Renal cortical epithelial cell (primary cell): ENCODE results near the gene RETSAT. TPM values are rescaled to one million over a fixed set of nuclear protein-coding genes. Genes with fewer than 3 reads are reported as not detected.
"Not testable (repeated sequence)": the region's sequence is repeated elsewhere in the genome, so short reads cannot be mapped to it uniquely, and the experiment has no call there.

Source experiments
- DNase-seq: peaks from one replicate; pipeline ENCODE4 v3.0.0-alpha.2; 2011; ENCODE audit warnings: low read depth
- total RNA-seq: library from RNA; depleted of rRNA; stranded (reverse); fragments of >200 nt; gene quantifications from 2 replicates; pipeline ENCODE4 v1.2.3, GENCODE V29; 2014

The RETSAT gene
- total RNA-seq, 1 donor from 2014 or later = 79.7 TPM

DNA sequence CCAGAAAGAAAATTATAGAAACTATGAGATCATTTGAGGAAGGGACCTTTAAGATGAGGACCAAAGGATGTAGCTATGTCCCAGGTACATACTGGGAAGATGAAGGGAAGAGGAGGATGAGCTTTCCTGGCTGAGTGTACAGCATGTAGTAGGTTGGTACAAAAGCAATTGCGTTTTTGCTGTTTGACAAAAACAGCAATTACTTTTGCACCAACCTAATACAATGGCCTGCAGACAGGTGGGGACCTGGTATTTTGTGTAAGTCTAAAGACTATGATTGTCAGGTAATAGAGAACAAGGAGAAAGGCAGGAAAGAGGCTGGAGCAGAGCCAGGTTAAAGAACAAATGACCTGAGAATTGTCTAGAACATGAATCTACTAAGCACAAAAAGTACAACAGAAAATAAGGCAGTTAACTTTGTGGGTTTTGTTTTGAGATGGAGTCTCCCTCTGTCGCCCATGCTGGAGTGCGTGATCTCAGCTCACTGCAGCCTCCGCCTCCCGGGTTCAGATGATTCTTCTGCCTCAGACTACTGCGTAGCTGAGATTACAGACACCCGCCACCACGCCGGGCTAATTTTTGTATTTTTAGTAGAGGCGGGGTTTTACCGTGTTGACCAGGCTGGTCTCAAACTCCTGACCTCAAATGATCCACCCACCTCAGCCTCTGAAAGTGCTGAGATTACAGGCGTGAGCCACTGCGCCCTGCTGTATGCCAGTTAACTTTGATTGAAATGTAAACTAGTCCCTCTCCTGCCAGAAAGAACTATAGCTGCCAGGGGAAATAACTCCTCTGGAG is 23.3 kb downstream of the RETSAT start:
- DNase-seq = no peak

GRCh38 chr2:85329701-85330100 is 24.6 kb downstream of the RETSAT start:
- DNase-seq = not testable (repeated sequence)

DNA sequence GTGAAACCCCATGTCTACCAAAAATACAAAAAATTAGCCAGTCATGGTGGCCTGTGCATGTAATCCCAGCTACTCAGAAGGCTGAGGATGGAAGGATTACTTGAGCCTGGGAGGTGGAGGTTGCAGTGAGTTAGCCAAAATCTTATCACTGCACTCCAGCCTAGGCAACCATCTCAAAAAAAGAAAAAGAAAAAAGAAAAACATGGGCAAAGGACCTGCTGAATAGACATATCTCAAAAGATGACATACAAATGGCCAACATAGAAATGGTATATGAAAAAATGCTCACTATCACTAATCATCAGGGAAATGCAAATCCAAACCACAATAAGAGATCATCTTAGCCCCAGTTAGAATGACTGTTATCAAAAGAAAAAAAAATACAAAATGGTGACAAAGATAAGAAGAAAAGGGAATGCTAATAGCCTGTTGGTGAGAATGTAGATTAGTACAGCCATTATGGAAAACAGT is 25.1 kb downstream of the RETSAT start:
- DNase-seq = no peak

DNA sequence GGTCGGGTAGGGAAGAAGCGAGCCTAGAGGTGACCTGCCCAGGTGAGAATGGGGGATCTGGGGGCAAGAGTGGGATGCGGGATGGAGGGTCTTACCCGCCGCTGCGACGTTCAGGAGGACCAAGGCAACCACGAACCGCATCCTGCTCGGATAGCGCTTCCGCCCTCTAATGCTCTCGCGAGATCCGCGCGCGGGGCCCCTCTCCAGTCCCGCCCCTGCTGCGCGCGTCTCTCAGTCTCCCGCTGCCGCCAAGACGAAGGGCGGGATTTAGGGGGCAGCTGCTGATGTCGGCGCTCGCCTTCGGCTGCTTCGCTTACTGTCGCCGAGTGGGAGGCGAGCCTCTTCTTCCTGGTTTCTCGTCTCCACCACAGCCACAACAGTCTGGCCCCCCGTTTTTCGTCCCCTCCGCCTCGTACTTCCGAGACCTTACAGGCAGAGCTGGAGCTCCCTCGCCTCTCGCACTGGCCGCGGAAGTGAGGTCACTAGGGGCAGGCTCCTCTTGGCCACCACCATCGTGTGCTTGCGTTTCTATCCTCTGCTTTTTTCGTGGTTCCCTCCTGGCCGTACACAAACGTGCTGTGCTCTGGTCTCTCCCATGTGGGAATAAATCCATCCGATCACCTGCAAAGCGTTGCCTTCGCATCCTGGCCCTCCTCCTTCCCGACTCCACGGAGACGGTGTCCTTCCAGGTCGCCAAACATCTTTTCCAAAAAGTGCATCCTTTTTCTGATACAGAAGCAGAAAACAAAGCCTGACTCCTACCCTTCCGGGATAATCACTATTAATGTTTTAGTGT is 26.3 kb downstream of the RETSAT start, which contains the start of gene TGOLN2:
Gene TGOLN2 (minus strand): TSS at position 168 of the 796 bp plus-strand sequence. CDS start 27 bp downstream, at position 141.
- peak; percentile 69 for DNase-seq

DNA sequence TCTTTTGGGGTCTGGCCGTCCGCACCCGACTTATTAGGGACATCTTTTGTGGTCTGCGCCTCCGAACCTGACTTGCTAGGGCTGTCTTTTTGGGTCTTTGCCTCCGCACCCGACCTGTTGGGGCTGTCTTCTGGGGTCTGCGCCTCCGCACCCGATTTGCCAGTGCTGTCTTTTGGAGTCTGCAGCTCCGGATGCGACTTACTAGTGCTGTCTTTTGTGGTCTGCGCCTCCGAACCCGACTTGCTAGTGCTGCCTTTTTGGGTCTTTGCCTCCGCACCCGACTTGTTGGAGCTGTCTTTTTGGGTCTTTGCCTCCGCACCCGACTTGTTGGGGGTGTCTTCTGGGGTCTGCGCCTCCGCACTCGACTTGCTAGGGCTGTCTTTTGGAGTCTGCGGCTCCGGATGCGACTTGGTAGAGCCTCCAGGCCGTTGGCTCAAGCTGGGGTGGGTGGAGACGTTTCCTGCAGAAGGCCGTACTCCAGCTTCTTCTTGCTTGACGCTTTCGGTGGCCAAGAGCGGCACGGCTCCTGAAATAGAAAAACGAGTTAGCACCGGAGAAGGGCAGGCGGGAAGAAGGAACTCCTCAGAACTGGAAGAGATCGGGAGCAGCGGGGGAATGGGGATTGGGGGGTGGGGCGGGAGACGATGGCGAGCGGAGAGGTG is 27.0 kb downstream of the RETSAT start:
- DNase-seq = peak; percentile 23

DNA sequence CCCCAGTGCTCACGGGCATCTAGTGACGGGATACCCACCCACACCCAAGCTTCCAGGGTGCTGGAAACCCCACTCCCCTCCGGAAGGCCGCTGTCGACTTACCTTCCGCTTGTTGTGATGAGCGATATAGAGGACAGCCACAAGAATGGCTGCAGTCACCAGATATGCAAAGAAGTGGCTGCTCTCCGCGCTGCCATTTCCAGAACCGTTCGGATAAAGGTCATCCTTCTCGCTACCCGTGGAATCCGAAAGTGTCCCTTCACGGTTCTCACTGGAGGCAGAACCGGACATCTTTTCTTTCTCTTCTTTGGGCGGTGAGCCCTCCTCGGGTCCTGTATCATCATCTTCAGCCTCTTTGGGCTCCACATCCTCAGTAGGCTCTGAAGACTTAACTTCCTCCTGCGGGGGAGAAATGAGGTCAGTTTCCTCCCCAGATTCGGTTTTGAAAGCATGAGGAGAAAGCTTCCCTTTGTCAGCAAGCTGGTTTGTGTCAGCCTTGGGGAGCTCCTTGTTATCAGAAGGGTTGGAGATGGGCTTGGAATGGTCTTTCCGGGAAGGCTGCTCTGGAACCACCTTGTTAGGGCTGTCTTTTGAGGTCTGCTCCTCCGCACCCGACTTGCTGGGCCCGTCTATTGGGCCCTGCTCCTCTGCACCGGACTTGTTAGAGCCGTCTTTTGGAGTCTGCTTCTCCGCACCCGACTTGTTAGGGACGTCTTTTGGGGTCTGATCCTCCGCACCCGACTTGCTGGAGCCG is 27.7 kb downstream of the RETSAT start:
- no peak for DNase-seq

- no peak for DNase-seq
Measured at GRCh38 chr2:85325466-85325811, 28.9 kb downstream of the RETSAT start.

DNA sequence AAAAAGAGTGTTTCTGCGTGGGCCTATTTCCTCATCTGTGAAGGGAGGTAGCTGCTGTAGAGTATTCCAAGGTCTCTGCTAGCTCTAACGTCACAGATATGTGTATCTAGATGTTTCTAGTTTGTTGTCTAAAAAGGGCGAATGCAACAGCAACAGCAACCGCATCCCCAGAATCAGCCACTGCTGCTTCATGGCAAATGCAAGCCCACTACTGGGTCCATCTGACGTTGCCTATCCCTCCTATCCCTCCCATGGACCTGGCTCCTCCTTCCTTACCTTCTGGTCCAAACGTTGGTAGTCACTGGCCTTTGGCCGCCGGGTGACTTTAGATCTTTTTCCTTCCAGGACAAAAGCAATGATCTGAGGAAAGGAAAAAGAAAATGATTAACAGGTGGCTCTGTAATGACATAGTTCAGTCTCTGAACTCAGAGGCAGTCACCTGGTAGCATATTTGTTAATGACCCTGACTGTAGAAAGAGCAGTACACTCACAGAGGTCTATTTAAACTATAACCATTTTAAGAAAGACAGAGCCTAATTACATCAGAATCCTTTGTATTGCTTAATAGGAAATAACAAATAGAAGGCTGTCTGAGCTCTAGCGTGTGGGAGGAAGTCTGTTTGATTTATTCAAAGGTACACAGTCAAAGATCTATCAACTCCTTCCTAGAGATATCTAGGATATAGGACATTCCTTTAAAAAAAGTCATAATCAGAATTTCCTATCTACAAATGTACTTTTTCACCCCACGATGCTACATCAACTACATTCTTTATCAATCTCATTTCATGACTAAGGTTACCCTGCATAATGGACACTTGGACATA is 29.5 kb downstream of the RETSAT start:
- DNase-seq = peak; percentile 98

DNA sequence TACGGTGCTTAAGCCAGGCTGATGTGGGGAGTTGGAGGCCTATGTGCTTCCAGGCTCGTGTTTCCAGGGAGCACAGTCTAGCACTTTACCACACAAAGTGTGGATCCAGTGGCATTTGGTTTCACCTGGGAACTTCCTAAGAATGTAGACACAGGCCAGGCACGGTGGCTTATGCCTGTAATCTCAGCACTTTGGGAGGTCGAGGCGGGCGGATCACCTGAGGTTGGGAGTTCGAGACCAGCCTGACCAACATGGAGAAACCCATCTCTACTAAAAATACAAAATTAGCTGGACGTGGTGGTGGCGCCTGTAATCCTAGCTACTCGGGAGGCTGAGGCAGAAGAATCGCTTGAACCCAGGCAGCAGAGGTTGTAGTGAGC is 30.4 kb downstream of the RETSAT start:
- DNase-seq = not testable (repeated sequence)

DNA sequence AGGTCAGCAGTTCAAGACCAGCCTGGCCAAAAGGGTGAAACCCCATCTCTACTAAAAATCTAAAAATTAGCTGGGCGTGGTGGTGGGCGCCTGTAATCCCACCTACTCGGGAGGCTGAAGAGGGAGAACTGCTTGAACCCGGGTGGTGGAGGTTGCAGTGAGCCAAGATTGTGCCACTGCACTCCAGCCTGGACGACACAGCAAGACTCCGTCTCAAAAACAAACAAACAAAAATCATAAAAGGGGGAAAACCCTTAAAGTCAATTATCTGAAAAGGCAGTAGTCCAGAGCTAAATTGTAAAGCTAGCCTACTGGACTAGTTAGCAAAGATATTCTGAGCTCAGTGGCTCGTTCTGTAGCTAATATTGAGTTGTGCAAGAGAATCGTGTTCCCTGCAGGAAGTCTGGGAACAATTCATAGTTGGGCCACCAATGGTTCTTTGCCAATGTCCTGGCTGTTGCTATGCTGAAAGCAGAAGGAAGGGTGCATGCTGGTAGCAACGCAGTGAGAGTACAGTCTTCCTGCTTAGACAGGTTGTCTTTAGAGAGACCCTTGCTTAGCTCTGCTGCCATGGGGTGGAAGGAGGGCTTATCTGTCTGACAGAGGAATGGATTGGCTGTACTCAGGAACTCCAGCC is 30.9 kb downstream of the RETSAT start:
- DNase-seq = no peak

DNA sequence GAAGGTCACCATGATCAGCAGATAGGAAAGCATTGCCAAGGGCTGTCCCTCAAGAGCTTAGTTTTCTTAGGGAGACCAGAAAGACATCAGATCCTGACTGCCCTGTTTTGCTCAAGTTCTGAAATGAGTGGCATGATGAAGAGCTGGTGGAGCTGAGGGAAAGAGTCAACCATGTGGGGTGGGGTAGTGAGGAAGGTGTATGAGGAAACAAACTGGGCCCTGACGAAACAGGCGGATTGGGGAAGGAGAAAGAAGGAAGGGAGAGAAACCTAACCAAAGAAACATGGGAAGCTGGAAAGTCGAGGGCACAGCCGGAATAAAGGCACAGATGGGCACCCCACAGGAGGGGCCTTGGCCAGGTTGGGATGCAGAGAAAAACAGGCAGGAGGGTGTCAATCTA is 34.5 kb downstream of the RETSAT start:
- DNase-seq = no peak

DNA sequence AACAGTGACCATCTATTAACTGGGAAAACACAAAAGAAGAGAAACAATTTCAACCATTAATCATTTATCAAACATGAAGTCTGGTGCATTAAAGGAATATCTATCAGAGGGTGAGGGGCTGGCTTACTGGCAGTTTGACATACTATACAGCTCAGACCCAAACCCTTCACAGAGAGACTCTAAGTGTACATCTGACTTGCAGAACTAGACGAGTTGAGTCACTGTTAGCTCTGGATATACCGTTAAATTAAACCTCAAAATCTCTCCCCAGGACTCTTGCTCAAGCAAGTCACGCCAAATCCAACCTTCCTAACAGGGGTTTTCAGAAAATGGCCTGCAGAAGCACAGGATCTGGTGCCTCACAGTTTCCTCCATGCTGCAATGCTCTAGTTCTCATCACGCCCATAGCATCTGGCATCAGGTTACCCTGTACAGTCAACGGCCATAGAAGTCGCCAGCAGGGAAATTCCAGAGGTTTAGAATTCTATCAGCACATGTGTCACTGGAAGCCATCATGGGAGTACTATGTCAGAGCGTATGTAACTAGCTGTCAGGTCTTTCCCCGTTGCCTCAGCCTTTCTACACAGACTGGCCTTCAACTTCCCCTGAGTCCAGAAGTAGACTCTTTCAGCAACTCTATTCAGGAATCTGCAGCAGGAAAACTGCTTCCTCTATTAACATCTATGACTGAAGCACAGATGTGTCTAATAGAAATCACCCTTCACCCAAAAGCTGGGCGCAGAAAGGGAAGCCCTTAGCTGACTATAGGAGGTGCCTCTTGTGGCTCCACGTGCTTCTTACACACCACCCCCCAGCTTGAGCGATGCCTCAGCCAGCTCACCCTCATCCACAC is 35.9 kb downstream of the RETSAT start:
- DNase-seq = peak; percentile 27

- not testable (repeated sequence) for DNase-seq
Measured at GRCh38 chr2:85315921-85316320, 38.4 kb downstream of the RETSAT start.

- DNase-seq = no peak
Measured at GRCh38 chr2:85314884-85315242, 39.5 kb downstream of the RETSAT start.

GRCh38 chr2:85312404-85312803 is 41.9 kb downstream of the RETSAT start:
- no peak for DNase-seq

- peak; percentile 39 for DNase-seq
Measured at GRCh38 chr2:85310330-85310729, 44.0 kb downstream of the RETSAT start.

- DNase-seq = no peak
Measured at GRCh38 chr2:85309699-85310321, 44.5 kb downstream of the RETSAT start.

- peak; percentile 90 for DNase-seq
Measured at GRCh38 chr2:85308896-85309555, 45.3 kb downstream of the RETSAT start.
